Activated CD4-positive, CD25-positive, alpha-beta regulatory T cell treated with anti-CD3 and anti-CD28 coated beads, Interleukin-2, amount 50 U/mL, for 24 hours (primary cell): Measurements from ENCODE around the gene BORA.
"Not testable (repeated sequence)": the region's sequence is repeated elsewhere in the genome, so short reads cannot be mapped to it uniquely, and the experiment has no call there.

Source experiments
- ATAC-seq, 2 donors: fragments of 150-1000 bp; cut with Tn5 transposase; one replicate each; pipeline ENCODE4 v1.10.0; 2021; ENCODE audit warnings: mild to moderate bottlenecking in 1 of 2, moderate library complexity in 1 of 2

Gene BORA

DNA sequence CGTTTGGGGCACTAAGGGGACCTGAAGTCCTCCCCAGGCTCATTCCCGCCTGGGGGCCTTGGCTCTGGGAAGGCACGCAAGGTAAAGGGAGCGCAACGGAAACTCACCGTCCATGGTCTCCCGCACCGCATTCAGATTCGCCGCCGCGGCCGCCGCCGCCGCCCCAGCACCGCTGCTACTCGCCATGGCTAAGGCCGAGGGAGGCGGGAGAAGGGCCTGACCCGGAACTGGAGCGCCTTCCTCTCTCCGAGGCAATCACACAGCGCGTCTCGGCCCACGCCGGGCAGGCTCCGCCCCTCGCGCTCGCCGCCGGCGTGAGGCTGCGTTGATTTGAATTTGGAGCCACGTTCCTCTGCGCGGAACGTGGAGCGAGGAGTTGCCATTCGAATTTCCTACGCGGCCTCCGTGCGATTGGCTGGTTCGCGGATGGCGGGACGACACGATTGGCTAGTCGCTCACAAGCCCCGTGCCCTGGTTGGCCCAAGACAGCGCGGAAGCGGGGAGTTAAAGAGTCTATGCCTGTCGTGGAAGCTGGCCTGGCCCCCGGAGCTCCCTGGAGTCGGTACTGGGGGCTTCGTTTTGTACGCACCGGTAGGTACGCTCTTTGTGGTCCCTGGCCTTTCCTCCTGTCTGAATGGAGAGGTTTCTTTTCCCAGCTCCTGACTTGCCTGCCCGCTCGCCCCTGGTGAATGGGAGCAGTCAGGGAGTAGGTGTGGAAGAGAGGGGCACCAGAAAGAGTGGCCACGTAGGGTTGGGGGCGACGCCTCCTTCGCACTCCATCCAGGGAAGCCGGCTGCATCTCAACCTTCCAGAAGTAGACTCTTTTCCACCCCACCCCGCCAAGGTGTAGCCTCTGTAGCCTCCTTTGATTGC, at the start of gene BORA, which contains the start of gene MZT1:
Gene BORA, plus strand, starts transcription at position 507 of the 873 bp plus-strand sequence. CDS start 1,018 bp downstream, outside the sequence.
Gene MZT1, minus strand, starts transcription at position 213 of the 873 bp plus-strand sequence. Its CDS starts 27 bp downstream, at position 186.
- peak; percentile 95 to 96 for ATAC-seq

DNA sequence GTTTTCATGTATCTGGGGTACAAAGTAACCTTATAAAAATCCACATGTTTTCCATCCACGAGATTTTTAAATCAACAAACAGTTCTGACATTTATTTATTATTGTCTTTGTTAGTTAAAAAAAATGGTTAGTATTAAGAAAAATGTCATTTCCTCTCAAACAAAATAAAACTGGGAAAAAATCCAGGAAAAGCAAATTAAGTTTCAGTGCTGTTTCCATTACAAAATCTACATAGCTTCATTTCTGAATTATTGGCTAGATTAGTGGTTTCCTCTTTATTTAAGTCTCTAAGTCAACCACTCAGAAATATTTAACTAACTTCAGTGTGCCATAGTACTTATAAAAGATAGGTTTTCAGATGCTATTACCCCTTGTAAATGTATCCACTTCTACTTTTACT, 49.4 kb upstream of the BORA start:
- ATAC-seq = no peak

DNA sequence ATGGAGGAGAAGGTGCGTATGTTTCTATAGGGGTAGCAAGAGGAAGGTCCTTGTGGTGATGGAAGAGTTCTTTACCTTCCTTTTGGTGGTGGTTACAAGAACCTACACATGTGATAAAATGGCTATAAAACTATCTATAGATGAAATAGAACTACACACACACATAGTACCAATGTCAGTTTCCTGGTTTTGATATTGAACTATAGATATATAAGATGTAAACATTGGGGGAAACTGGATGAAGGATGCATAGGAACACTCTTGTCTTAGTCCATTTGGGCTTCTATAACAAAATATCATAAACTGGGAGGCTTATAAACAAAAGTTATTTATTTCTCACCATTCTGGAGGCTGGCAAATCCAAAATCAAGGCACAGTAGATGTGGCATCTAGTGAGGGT, 47.4 kb upstream of the BORA start:
- no peak for ATAC-seq

DNA sequence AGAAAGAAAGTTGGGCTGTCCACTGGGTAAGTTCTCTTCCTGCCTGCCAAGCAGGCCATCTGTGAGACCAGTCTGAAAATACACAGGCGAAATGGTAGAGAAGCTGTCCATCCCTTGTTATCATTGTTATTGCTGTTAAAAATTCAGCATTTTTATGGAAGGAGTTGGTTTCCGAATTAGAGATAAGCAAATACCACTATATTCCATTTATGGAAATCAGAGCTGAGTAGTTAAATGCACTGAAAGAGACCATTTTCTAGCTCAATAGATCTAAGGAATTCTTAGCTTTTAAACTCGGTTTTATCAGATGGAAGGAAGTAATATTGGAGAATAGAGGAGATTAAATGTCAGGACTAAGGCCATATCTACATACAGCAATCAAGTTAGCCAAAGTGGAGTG, 41.0 kb upstream of the BORA start:
- ATAC-seq = no peak

DNA sequence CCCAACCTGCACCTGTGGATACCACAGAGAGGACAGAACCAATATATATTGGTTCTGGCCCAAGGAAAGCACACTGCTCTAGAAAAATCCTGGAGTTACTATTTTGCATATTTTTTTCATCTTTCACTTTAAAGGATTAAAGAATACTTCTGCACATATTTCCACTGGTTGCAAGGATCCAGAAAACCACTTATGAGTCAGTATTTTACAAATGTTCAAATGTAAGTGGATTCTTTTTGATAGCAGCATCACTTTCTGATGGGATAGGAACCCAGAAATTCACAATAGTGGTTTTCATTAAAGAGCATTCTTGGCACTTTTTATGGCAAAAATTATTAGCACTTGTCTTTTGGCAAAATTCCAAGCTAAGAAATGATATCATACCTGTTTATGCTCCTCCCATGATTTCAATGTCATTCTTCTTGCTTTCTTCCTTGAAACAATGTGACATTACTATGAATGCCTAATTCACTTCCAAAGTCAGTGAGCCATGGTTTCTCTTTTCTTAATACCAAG, 38.5 kb upstream of the BORA start:
- ATAC-seq = no peak

DNA sequence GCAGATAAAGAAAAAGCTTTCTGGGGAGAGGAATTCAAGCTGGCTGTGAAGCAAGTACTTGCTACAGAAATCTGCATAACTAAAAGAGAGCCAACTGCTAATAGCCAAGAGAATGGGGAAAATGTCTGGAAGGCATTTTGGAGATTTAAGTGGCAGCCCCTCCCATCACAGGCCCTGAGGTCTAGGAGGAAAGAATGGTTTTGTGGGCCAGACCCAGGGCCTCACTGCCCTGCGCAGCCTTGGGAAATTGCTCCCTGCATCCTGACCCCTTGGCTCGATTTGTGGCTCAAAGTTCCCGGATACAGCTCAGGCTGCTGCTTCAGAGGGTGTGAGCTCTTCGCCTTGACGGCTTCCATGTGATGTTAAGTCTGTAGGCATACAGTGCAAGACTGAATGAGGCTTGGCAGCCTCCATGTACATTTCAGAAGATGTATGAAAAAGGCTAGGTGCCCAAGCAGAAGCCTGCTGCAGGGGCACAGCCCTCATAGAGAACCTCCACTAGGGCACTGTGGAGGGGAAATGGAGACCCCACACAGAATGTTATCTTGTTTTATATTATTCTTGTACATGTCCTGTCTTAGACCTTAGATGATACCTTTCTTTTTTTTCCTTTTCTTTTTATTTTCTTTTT, 34.7 kb upstream of the BORA start:
- ATAC-seq = no peak

DNA sequence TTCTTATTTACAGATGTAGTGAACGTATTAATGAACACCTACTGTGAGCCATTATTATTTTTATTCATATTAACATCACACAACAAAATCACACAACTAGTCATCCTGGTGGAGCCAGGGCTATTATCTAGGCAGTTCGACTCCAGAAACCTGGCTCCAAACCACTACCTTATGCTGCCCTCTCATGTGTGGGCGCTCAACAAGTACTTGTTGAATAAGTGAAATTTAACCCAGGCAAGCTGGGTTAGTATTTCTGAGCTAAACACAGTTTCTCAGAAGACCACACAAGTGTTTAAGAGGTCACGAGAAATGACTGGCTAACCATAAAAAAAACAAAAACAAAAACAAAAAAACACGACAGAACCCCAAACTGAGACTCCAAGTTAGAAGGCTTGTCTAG, 33.9 kb upstream of the BORA start:
- ATAC-seq = no peak

DNA sequence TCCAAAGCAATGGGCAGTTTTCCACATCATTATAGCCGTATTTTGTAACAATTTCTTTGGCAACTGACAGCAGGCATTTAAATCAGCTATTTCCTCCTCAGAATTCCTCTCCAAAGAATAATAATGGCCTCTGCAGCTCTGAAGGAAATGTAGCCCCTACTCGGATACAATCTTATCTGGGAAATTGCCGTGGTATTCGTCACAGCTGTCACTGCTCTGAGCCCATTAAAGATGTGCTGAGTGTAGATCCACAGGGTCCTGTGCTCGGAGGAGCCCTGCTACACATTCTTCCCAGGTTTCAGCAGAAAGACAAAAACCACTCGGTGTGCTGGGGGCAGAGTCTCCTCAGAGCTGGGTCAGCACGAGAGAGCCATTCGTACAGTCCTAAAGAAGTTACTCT, 33.4 kb upstream of the BORA start:
- no peak for ATAC-seq

DNA sequence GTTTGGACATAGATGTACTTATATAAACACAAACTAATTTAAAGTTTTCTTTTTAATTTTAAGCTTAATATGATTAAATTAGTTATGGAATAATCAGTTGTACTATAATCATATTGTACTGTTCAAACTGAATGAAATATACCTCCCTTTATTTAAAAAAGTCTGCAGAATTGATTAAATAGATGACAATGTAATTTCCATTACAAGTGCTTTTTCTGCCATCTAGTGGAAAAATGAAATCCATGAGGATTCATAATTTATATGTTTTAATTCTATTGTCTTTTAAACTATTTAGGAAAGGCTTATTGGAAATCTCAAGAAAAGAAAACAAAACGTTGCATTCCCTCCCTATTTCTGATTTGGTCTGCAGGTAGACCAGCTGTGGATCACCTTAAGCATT, 31.1 kb upstream of the BORA start:
- no peak for ATAC-seq

DNA sequence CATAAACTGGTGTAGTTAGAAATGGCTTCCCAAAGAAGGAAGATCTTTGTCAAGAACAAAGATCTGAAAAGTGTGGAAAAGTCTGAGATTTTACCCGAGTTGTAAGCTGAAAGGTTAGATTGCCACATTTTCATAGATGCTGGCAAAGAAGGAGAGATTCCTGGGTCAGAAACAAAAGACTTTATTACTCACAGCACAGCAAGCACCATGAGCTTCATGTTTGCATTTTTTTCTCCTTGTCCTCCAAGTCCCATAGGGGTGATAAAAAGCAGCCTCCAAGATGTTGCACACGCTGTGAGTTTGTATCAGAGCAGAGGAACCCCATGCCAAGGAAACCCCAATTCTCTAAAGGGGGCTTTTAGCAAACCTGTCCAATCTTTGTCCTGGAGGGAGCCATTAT, 29.6 kb upstream of the BORA start:
- ATAC-seq = no peak

DNA sequence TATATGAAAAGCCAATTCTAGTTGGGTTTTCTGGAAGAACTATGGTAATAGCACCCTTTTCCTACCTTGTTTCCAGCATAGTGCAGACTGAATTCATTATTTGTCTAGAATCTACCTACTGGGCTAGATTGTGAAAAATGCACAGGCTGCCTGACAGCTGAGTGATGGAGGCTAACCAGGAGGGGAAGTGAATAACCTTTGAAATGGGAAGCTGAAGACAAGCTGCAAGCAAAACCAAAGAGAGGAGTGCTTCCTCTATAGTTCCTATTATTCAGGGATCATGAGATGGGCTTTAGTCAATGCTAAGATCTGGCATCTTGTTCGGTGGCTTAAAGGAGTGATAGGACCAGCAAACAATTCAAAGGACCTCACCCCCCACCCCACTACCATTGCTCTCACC, 27.2 kb upstream of the BORA start:
- ATAC-seq = no peak

DNA sequence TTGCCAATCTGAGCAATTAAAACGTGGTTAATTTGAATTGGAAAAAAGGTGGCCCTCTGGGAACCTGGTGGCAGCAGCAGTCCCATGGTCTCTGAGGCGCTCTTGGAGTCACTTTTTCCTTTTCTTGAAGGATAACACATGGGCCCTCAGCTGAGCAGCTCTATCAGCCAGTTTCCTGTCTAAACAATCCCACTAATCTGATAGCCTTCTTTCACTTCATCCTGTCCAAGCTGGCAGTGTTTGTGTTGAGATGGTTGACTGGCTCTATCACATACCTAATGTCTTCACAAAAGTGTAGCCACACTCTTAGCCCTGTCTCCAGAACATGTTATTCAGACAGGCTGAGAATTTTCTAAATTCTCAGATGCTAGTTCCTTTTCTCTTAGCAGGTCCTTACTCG, 10.9 kb upstream of the BORA start:
- ATAC-seq = no peak

DNA sequence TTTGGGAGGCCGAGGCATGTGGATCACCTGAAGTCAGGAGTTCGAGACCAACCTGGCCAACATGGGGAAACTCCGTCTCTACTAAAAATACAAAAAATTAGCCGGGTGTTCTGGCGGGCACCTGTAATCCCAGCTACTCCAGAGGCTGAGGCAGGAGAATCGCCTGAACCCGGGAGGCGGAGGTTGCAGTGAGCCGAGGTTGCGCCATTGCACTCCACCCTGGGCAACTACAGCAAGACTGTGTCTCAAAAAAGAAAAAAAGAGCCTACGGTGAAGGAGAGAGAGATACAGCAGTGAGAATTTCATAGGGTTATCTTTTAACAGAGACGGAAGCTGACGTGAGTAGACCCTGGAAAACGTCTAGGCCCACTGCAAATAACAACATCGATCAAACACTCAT, 1.5 kb upstream of the BORA start:
- not testable (repeated sequence) for ATAC-seq

DNA sequence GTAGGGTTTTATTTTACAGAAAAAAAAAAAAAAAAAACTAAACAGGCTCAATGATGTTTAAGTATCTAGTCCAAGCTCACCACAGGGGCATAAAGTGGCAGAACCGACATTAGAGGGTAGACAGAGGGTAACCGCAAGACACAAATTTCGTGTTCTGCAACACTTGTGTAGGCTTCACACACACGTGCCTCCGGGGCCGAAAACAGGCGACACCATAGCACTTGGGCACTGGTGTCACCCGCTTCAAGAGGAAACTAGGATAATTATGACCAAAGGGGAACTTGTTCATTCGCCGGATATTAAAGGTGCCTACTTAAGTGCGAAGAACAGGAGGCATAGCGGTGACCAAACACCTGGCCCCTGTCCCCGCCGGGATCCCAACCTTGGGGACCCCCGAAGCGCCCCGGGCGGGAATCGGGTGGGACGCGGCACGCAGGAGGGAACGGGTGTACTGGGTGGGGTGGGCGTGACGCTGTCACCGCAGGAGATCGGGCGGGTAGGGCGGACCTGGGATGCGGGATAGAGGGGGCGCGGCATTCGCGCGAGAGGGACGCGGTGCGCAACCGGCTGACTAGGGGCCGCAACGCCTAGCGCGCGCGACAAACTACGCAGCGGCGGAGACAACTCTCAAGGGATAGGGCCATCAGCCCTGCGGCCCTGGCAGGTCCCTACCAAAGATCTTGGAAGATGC, 852 bp upstream of the BORA start:
- peak; percentile 4 to 10 for ATAC-seq

DNA sequence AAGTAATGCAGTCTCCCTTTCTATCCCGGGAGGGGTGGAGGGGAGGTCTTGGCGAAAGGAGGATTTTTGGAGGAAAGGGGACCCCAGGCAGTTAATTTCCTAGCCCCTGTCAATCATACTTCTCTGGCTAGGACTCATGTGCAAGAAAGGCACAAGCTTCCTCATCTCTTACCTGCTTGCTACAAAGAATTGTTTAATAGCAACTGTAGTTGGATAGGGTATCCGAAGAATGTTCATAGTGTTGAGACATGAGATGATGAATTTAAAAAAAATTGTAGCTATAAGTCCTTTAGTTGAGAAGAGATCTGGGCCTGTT, 525 bp downstream of the BORA start:
- no peak for ATAC-seq

DNA sequence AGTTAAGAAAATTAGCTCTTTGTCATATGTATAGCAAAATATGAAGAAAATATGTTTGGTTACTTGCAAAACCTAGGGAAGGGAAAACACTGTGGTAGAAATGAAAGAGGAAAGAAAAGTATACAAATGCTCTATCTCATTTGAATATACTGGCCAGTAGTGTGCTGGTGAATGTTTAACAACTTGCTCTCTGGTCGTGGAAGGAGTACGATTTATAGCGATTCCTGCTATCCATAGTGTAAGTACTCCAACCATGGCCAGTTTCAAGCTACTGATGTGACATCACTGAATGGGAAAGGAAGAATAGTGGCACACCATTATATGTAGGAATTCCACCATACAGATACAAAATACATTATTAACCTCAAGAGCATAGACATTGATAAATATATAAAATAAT, 9.3 kb downstream of the BORA start:
- no peak for ATAC-seq

DNA sequence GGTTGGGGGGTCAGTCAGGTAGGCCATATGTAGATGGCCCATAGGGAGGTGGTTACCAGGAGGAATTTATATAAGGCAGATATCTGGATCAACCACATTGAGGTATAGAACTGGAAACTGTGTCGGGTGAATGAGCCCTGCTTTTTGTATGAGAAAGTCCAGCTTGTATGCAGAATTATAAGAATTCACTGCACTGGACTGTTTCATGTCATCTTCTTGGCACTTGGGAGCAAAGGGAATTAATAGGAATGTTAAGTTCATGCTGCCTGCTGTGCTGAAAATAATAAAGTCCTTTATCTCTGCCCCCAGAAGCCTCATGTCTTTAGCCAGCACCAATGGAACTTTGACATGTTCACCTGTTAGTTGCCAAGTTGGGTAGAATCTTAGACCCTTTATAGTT, 12.3 kb downstream of the BORA start:
- ATAC-seq = no peak

DNA sequence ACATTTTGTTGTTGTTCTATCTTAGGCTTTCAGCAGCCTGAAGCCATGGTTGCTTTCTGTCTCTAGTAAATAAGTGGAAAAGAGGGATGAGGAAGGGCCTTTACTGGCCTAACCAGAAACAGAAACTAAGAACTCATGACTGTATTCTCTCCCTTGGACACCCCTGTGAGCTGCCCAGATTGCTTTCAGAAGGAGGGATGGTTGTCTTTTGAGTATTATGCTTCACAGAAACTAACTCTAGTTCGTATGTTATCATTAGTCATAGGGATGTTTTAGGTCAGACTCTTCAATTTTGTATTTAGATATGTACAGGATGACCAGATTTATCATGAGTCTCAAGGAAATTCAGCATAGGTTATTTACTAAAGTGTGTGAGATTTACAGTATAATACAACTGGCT, 17.5 kb downstream of the BORA start:
- ATAC-seq = peak in 1 of 2 donors; percentile 65

DNA sequence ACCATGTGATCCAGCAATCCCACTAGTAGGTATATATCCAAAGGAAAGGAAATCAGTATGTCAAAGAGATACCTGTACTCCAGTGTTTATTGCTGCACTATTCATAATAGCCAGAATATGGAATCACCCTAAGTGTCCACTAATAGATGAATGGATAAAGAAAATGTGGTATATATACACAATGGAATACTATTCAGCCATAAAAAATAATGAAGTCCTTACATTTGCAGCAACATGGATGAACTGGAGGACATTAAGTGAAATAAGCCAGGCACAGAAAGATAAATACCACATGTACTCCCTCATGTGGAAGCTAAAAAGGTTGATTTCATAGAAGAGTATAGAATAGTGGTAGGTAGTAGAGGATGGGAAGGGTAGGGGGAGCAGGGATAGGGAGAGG, 23.5 kb downstream of the BORA start:
- no peak for ATAC-seq

DNA sequence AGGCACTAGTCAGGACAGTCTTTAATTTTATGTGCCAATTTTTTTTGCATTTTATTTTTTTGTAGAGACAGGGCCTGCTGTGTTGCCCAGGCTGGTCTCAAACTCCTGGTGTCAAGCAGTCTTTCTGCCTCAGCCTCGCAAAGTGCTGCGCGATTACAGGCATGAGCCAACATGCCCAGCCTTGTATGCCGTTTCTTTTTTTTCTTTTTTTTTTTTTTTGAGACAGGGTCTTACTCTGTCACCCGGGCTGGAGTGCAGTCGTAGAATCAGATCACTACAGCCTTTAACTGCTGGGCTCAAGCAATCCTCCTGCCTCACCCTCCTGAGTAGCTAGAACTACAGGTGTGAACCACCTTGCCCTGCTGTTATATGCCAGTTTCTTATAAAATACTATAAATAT, 26.4 kb downstream of the BORA start:
- no peak for ATAC-seq

DNA sequence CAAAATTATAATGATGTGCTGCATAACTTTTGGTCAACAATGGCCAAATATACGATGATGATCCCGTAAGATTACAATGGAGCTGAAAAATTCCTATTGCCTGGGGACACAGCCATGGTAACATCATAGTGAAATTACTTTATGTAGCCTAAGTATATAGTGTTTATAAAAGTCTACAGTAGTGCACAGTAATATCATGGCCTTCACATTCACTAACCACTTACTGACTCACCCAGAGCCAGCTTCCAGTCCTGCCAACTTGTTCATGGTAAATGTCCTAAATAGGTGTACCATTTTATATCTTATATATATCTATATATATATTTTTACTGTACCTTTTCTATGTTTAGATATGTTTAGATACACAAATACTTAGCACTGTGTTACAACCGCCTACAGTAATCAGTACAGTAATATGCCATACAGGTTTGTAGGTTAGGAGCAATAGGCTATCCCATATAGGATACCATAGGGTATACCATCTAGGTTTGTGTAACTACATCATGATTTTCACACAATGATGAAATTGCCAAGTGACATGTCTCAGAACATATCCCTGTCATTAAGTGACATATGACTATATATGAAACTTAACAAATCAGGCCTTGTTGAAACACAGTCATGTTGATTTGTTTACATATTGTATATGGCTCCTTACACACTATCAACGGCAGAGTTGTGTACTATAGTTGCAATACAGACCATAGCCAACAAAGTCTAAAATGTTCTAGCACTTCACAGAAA, 30.2 kb downstream of the BORA start:
- peak in 1 of 2 donors; percentile 58 for ATAC-seq

DNA sequence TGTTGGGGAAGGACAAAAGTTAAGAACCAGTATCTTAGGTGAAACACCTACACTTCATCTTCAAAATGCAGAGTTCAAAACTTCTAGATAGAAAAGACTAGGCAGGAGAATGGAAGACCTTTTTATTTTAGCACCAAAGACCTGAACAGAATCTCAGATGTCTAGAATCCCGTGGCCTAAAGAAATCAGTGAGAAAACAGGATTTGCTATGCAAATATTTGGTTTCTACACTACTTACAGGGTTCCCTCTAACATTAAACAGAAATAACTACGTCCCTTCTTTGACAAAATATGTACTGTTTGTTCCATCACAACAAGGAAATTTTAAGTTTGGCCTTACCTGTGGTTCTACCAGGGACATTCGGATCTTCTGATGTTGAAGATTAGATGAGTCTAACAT, 32.5 kb downstream of the BORA start:
- ATAC-seq = no peak

DNA sequence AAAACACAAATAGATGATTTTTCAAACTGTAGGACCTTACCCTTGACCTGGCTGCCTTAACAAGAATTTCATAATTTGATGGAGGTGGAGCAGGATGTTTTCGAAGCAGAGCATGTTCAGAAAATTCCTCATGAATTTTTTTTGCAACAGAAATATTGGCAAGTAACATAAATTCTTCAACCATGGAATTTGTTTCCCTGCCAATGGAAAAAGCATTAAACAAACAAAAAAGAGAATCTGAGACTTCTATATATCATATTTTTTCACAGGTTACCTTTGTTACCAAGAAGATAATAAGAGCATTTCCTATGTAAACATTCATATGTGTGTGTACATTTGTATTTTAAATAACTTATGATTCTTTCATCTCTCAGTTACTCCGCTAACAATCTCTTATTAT, 35.7 kb downstream of the BORA start:
- ATAC-seq = no peak
